Colonic mucosa (tissue), 4 donors: ENCODE results near the gene CRYAB. TPM values are rescaled to one million over a fixed set of nuclear protein-coding genes. Genes with fewer than 3 reads are reported as not detected.

Source experiments
- DNase-seq: peaks from one replicate; pipeline ENCODE4 v3.0.0-alpha.2; 2020
- H3K27ac ChIP-seq: fragments of 200-600 bp; one replicate; pipeline ENCODE4 v1.8.0; 2021
- H3K27me3 ChIP-seq: fragments of 200-600 bp; one replicate; pipeline ENCODE4 v1.8.0; 2021
- H3K36me3 ChIP-seq: fragments of 200-600 bp; one replicate; pipeline ENCODE4 v1.8.0; 2021
- H3K4me1 ChIP-seq: fragments of 200-600 bp; one replicate; pipeline ENCODE4 v1.8.0; 2021; ENCODE audit warnings: mild to moderate bottlenecking
- H3K4me3 ChIP-seq: fragments of 200-600 bp; one replicate; pipeline ENCODE4 v1.8.0; 2021
- H3K9ac ChIP-seq, 2 donors: one replicate each; pipeline ENCODE4 v1.7.0; 2013; ENCODE audit warnings: control low read depth in 2 of 2, low read depth in 2 of 2, low read length in 2 of 2
- H3K9me3 ChIP-seq: fragments of 200-600 bp; one replicate; pipeline ENCODE4 v1.8.0; 2021
- CTCF ChIP-seq: fragments of 200-600 bp; IDR thresholded peaks from one replicate; pipeline ENCODE4 v1.8.0; 2022; ENCODE audit warnings: antibody characterized with exemption, mild to moderate bottlenecking
- intact Hi-C: fragments of 100-400 bp; cut with DNase I; formaldehyde crosslinking; loops from one replicate; pipeline ENCODE4 v1.14.1; 2022
- total RNA-seq, 2 donors: library from RNA; stranded (reverse); fragmentation: NEBNext Ultra II Directional in 1 of 2; extraction: Animal tissue kit (Norgen Biotek cat#: 25700) in 1 of 2; gene quantifications; one replicate each; pipeline ENCODE4 v1.2.1, GENCODE V29; 2021
- donor health status: healthy.
- donor health status: DM: no; HTN: no; CAD: no.
- donor health status: DM: no; HTN: no; CAD: no.

CRYAB gene
- 100 to 1,000 TPM in 1 of 2 donors, 10 to 100 TPM in 1; 10.6 to 166 TPM for total RNA-seq

DNA sequence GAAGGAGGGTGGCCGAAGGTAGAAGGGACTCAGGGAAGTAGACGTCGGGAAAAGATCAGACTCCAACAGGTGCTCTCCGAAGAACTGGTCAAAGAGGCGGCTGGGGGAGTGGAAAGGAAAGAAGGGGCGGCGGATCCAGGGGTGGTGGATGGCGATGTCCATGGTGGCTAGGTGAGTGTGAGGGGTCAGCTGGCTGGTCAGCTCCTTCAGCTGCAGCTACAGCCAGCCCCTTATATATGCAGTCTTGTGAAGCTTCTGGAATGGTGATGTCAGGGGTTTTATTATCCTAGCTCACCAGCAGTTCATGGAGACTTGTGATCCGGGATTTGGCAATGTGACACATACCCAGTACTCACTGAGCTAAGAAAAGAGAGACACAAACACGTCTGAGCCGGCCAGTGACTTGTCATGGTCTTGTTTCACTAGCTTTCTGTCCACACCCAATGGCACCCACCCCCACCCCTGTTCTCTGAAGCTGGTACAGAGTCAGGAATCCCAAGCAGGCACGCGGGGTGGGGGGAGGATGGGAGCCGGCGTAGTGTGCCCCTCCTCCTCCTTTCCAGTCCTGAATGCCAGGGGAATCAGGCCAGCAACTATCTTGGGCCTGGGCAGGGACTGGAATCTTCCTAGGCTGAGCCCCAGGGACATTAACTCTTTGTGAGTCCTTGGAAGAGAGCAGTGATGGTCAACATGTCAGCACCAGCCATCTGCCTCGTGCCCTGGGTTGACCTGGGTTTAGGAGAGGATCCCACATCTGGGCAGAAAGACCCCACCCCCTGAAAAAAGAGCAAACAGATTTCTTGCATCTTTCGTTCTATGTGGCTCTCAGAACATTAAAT is at the start of gene CRYAB:
Gene CRYAB (minus strand): TSS at position 208 of the 839 bp plus-strand sequence. CDS start 46 bp downstream, at position 162.
- Histone ChIP-seq H3K9me3 (no peaks in the 10 kb centered on the region), H3K4me1 (no peaks in the 10 kb centered on the region), H3K27me3 (no peaks in the 10 kb centered on the region), H3K4me3 (peak within 1 kb of the TSS; percentile 18), H3K27ac (peak within 1 kb of the TSS; percentile 75), H3K36me3 (no peaks in the 10 kb centered on the region), H3K9ac (peak within 1 kb of the TSS; percentile 52 to 59)
- intact Hi-C loops, result no loop called here
- DNase-seq, result peak; percentile 54
- no peak for TF ChIP-seq CTCF

- intact Hi-C loops, result no loop called here
- H3K9me3 ChIP-seq, result no peaks in the 10 kb centered on the region
- no peak overlapping the region for H3K4me3 ChIP-seq
- no peak for TF ChIP-seq CTCF
- no peak overlapping the region for H3K27ac ChIP-seq
- H3K36me3 ChIP-seq, result no peaks in the 10 kb centered on the region
- no peaks in the 10 kb centered on the region for H3K4me1 ChIP-seq
- H3K27me3 ChIP-seq, result no peaks in the 10 kb centered on the region
- no peak overlapping the region for H3K9ac ChIP-seq
- peak; percentile 41 for DNase-seq
Observed at GRCh38 chr11:111960916-111961315, 49.3 kb upstream of the CRYAB start.

DNA sequence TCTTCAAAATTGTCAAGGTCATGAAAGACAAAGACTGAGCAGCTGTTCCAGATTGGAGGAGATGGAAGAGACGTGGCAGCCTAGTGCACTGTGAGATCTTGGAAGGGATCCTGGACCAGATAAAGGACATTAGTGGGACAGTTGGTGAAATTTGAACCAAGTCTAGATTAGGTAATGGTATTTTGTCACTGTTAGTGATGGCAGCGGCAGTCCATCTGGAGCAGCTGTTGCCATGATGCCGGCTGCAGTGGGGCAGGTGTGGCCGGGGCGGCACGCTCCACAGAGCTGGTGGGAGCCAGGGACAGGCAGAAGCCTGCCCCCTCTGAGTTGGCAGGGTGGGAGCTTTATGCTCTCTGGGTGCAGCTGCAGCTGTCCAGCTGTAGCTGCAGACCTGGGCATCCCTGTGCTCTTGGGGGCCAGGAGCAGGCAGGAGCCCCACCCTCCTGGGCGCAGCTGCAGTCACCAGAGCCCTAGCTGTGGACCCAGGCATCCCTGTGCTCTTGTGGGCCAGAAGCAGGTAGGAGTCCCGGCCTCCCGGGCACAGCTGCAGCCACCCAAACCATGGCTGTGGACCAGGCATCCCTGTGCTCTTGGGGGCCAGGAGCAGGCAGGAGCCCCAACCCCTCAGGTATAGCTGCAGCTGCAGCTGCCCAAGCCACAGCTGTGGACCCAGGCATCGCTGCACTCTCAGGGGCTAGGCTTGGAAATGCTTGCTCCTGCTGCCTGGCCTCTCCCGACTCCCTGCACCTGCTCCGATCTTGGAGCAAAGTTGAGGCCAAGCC is 46.3 kb upstream of the CRYAB start:
- Histone ChIP-seq H3K4me3 (no peak overlapping the region), H3K4me1 (no peaks in the 10 kb centered on the region), H3K27me3 (no peaks in the 10 kb centered on the region), H3K27ac (no peak overlapping the region), H3K9ac (no peak overlapping the region), H3K36me3 (no peaks in the 10 kb centered on the region), H3K9me3 (no peaks in the 10 kb centered on the region)
- TF ChIP-seq CTCF, result no peak
- intact Hi-C loops, result no loop called here
- no peak for DNase-seq

DNA sequence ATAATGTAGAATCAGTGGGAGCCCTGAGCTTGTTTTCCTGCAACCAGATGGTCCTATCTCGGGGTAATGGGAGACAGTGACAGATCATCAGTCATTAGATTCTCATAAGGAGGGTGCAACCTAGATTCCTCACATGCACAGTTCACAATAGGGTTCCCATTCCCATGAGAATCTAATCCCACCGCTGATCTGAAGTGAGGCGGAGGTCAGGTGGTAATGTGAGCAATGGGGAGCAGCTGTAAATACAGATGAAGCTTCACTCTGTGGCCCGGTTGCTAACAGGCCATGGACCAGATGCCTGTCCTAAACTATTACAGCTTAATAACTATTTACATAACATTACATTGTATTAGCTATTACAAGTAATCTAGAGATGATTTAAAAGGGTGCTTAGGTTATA is 42.6 kb upstream of the CRYAB start:
- no peaks in the 10 kb centered on the region for H3K27me3 ChIP-seq
- H3K4me3 ChIP-seq, result no peak overlapping the region
- intact Hi-C loops, result no loop called here
- no peaks in the 10 kb centered on the region for H3K36me3 ChIP-seq
- H3K9me3 ChIP-seq, result no peaks in the 10 kb centered on the region
- H3K4me1 ChIP-seq, result no peaks in the 10 kb centered on the region
- H3K27ac ChIP-seq, result no peak overlapping the region
- DNase-seq, result no peak
- no peak overlapping the region for H3K9ac ChIP-seq
- TF ChIP-seq CTCF, result no peak

GRCh38 chr11:111951565-111951964 is 40.0 kb upstream of the CRYAB start:
- Histone ChIP-seq H3K9me3 (no peaks in the 10 kb centered on the region), H3K4me3 (no peak overlapping the region), H3K4me1 (no peaks in the 10 kb centered on the region), H3K27ac (no peak overlapping the region), H3K9ac (no peak overlapping the region), H3K27me3 (no peaks in the 10 kb centered on the region), H3K36me3 (no peaks in the 10 kb centered on the region)
- TF ChIP-seq CTCF, result no peak
- DNase-seq, result no peak
- intact Hi-C loops, result no loop called here
